ENCODE results near the gene POFUT2.

DNA sequence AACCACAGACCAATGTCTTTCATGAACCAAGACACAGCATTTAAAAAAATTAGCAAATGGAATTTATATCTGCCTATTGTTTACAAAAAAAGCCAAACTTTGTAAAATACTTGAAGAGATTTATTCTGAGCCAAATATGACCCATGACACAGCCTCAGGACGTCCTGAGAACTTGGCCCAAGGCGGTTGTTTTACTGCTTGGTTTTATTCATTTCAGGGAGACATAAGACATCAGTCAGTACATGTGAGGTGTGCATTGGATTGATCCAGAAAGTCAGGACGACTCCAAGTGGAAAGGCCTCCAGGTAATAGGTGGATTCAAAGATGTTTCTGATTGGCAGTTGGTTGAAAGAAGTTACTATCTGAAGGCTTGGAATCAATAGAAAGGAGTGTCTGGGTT is 1.4 kb upstream of the POFUT2 start:
- TF ChIP-seq GATA2 (IDR thresholded peaks at IDR 0.05; ENCODE audit: low read depth, low read length), result no peak
- no peak for TF ChIP-seq GATA3 (IDR thresholded peaks at IDR 0.05; ENCODE audit: low read depth, low read length)
